GM12874 (cell line): Measurements from ENCODE around the gene CATSPERD.

Experiments used
- TF ChIP-seq, protein P1 (sequence below): IDR thresholded peaks from 2 replicates; pipeline ENCODE4 v1.5.1; 2011; ENCODE audit warnings: low read depth, mild to moderate bottlenecking, control low read depth, low read length, moderate library complexity; ENCODE audit not compliant: insufficient read depth

CATSPERD gene

DNA sequence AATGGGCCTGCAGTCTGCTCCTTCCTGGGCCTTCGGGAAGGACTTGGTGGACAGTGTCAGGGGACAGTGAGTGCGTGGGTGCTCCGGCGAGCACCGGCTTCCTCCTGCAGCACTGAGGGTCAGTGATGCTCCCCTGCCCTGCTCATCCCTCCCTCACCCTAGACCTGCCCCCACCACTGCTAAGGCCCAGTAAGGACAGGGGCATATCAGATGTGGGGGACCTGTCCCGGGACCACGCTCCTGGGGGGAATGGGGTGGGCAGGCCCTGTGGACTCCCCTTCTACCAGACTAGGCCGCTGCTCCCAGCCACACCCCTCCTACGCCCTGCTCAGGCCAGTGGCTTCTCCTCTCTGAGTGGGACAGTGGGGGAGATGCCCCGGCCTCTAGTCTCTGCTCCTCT lies 43.3 kb upstream of the CATSPERD start:
- TF ChIP-seq, protein P1, sequence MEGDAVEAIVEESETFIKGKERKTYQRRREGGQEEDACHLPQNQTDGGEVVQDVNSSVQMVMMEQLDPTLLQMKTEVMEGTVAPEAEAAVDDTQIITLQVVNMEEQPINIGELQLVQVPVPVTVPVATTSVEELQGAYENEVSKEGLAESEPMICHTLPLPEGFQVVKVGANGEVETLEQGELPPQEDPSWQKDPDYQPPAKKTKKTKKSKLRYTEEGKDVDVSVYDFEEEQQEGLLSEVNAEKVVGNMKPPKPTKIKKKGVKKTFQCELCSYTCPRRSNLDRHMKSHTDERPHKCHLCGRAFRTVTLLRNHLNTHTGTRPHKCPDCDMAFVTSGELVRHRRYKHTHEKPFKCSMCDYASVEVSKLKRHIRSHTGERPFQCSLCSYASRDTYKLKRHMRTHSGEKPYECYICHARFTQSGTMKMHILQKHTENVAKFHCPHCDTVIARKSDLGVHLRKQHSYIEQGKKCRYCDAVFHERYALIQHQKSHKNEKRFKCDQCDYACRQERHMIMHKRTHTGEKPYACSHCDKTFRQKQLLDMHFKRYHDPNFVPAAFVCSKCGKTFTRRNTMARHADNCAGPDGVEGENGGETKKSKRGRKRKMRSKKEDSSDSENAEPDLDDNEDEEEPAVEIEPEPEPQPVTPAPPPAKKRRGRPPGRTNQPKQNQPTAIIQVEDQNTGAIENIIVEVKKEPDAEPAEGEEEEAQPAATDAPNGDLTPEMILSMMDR: no peak

DNA sequence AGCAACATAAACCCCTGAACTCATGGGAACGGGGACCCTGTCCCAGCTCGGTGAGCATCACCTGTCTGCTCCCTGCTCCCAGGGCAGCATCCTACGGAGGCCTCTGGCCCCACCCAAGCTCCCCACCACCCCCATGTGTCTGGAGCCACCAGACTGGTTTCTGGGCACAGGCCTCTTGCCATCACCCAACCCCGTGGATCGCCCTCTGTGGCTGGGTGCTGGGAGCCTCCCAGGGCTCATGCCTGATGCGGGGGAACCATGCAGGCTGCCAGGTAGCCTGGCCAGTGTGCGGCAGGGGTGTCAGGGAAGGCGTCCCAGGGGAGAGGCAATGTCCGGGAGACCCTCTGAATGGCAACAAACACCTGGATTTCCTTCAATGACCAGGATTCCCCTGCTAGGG lies 42.9 kb upstream of the CATSPERD start:
- TF ChIP-seq, protein P1: no peak

DNA sequence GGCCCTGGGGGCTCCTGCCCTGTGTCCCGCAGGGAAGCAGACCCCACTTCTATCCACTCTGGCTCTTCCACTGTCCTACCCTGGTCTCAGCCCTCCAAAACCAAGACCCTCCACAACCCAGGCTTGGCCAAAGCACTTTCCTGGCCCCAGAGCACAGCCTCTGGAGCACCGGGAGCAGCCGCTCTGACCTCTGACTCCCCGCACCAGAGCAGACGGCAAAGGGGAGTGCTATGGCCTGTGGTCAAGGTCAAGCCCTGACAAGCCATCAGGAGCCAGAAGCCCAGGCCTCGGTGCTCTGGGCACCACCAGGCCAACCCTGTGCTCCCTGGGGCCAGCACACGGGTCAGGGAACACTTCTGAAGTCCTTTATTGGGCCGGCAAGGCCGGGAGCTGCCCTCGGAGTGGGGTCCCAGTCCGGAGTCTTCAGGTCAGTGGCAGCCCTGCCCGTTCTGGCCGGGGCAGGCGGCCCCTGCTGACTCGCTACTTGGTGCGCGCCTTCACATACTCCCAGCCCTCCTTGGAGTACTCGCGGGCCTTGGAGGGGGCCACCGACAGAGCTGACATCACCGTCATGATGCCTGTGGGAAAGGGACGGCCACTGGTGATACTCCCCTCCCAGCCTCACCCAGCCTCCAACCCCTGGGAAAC lies 42.2 kb upstream of the CATSPERD start:
- TF ChIP-seq, protein P1: no peak

DNA sequence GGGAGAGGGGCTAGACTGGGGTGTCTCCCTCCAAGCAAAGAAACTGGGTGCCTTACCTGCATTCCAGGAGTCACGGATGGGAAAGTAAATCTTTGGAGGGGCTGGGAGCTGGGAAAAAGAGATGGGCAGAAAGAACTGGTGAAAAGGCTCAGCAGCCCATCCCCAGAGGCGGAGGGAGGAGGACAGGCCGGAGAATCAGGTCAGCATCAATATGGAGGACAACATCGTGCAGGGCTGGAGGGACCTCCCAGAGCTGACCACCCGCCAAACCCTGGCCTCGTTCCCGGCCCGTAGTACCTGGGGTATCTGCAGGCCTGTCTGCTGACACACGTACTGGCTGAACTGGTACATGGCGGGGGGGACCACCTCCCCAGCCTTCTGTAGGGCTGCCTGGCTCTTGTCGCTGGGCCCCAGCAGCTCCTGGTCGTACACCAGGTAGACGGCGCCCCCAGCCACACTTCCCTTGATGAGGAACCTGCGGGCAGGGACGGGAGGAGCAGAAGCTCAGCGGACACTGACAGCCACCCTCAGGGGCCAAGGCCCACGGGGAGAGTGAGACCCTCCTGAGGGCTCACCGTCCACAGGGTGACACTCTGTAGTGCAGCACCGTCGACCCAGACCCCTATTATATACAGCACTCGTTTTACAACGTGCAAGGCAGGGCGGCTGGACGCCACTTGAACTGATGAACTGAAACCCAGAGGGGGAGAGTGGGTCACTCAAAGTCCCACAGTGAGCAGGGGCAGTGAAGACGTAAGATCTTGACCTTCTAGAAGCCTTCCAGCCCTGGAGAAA lies 41.0 kb upstream of the CATSPERD start:
- TF ChIP-seq, protein P1: no peak

DNA sequence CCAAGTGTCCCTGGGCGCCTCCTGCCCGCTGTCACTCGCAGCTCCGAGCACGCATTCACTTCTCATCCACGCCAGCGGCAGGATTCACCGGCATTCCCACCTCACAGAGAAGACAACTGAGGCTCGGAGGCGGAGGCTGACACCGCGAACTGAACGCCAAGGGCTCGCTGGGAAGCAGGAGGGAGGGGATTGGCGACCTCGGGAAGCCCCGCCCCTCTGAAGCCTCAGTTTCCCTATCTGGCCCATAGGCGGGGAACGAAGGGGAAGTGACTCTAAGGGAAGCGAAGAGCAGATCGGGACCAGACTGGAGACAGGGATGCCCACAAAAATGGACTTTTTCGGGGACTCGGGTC lies 40.4 kb upstream of the CATSPERD start:
- TF ChIP-seq, protein P1: no peak

DNA sequence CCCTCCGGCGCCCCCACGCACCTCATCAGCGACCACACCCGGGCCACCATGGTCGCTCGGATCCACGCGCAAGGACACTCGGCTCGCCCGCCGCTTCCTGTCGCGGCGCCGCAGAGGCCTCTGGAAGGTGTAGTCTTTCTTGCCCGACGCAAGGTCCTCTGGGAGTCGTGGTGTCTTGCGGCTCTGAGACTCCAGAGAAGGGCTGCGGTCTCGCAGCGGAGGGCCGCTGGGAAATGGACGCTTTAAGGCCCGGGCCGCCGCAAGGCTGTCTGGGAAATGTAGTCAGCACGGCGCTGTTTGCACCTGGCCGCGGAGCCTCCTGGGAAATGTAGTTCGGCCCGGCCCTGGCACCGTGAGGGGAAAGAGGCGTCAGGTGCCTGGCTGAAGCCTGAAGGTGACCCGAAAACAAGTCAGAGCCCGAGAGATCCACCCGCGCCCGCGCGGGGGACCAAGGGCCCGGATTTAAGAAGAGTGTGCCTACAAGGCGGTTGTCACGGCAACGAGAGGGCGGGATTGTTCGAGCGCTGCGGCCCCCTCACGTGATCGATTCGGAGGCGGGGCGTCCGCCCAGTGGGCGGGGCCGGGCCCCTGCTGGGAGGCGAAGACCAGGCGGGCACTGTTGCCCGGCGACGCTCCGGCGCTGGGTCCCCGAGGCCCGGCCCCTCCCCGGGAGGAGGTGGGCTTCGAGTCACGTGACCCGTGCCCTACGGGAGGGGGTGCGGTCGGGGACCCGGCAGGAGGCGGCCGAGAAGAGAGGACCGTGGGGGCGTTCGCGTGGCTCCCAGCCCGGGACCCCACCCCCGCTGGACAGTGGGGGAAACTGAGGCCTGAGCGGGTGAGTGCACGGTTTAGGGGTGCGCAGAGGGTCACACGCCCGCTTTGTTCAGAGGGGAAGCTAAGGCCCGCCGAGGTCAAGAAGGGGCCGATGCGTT lies 39.7 kb upstream of the CATSPERD start, which contains the start of the genes HSD11B1L and MICOS13:
Gene HSD11B1L (plus strand): TSS at position 591 of the 932 bp plus-strand sequence. CDS start 3,806 bp downstream, outside the sequence.
Gene MICOS13 (minus strand): TSS at position 80 of the 932 bp plus-strand sequence. CDS start 30 bp downstream, at position 50.
- TF ChIP-seq, protein P1: no peak
